ENCODE results near the gene GRAMD2B. TPM values are rescaled to one million over a fixed set of nuclear protein-coding genes. Genes with fewer than 3 reads are reported as not detected.
A peak's percentile ranks its signal among the peaks of the same experiment; 100 is the strongest.

The GRAMD2B gene
- total RNA-seq, 1 donor, result 23.5 TPM

DNA sequence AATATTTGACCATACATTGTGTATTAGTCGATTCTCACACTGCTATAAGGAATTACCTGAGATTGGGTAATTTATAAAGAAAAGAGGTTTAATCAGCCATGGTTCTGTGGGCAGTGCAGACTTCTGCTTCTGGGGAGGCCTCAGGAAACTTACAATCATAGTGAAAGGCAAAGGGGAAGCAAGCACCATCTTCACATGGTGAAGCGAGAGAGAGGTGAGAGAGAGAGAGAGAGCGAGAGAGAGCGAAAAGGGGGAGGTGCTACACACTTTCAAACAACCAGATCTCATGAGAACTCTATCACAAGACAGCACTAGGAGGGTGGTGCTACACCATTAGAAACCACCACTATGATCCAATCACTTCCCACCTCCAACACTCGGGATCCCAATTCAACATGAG, 4.1 kb upstream of the GRAMD2B start:
- no peak for DNase-seq (ENCODE audit: low read depth)
- H3K4me3 ChIP-seq (ENCODE audit: low read depth, low read length), result no peak overlapping the region
- TF ChIP-seq, protein P1, sequence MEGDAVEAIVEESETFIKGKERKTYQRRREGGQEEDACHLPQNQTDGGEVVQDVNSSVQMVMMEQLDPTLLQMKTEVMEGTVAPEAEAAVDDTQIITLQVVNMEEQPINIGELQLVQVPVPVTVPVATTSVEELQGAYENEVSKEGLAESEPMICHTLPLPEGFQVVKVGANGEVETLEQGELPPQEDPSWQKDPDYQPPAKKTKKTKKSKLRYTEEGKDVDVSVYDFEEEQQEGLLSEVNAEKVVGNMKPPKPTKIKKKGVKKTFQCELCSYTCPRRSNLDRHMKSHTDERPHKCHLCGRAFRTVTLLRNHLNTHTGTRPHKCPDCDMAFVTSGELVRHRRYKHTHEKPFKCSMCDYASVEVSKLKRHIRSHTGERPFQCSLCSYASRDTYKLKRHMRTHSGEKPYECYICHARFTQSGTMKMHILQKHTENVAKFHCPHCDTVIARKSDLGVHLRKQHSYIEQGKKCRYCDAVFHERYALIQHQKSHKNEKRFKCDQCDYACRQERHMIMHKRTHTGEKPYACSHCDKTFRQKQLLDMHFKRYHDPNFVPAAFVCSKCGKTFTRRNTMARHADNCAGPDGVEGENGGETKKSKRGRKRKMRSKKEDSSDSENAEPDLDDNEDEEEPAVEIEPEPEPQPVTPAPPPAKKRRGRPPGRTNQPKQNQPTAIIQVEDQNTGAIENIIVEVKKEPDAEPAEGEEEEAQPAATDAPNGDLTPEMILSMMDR (IDR thresholded peaks at IDR 0.05; ENCODE audit: insufficient read depth, low read length), result no peak

DNA sequence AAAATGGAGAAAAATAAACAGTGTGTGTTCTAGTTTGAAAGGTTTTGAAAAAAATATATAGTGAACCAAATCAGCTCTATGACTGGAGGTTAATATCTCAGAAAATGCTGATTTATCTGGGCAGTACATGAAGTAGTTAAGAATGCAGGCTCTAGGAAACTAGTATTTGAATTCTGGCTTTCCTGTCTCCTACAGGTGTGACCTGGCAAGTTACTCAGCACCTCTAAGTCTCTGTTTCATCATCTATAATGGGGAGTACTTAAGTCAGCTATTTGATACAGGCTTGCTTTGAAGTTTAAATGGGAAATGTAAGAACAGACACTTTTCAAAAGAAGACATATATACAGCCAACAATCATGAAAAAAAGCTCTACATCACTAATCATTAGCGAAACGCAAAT, 5.2 kb downstream of the GRAMD2B start:
- TF ChIP-seq, protein P1 (IDR thresholded peaks at IDR 0.05; ENCODE audit: insufficient read depth, low read length), result no peak
- H3K4me3 ChIP-seq (ENCODE audit: low read depth, low read length), result no peak overlapping the region
- DNase-seq (ENCODE audit: low read depth), result no peak

DNA sequence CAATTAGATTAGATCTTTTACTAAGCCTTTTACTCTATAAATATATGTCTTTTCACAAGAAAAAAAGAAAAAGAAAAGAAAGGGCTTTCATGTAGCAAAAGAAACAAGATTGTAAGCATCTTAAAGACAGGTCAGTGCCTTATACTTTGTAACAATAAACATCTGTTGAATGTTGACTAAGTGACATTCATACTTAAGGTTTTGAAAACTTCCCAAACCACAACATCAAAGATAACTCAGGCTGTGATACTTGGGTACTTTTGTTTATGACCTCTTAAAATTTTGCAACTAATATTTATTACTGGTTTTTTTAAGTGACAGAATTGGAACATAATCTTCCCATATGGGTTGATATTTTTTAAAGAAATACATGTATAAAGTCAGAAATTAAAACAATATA, 7.4 kb downstream of the GRAMD2B start:
- no peak overlapping the region for H3K4me3 ChIP-seq (ENCODE audit: low read depth, low read length)
- peak; percentile 45 for DNase-seq (ENCODE audit: low read depth)
- TF ChIP-seq, protein P1 (IDR thresholded peaks at IDR 0.05; ENCODE audit: insufficient read depth, low read length), result no peak

DNA sequence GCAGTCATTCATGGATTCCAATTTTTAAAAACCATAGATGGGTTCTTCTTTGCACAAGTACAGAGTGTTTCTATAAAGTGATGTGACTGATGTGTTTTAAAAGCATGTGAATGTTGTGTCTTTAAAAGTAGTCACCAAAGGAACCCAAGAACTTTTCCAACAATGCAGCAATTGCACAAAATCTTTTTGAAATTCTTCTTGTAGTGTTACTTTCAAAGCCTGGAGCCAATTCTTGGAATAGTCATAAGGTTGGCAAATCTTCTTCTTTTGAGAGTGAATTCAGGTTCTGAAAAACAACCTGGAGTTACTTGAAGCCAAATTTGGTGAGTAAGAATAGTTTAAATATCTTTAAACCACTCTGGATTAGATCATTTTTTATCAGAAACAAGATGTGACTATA, 10.5 kb downstream of the GRAMD2B start:
- H3K4me3 ChIP-seq (ENCODE audit: low read depth, low read length), result no peak overlapping the region
- TF ChIP-seq, protein P1 (IDR thresholded peaks at IDR 0.05; ENCODE audit: insufficient read depth, low read length), result no peak
- peak; percentile 93 for DNase-seq (ENCODE audit: low read depth)

DNA sequence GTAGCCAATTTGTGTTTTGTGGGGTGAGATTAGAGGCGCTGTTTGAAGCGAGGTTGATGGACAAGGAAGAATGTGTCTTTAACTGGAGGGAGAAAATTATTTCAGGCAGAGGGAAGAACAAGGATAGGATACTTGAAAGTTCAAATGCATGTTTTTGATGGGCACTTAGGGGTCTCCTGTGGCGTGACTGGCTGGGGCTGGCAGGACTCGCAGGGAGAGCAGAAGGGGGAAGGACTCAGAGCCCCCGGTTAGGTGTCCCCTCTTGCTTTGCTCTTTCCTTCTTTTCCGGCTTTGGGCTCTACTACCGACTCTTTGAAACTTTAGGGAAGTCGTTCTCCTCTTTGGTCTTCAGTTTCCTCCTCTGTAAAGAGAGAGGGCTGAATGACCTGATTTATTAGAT, 12.1 kb downstream of the GRAMD2B start:
- H3K4me3 ChIP-seq (ENCODE audit: low read depth, low read length), result no peak overlapping the region
- TF ChIP-seq, protein P1 (IDR thresholded peaks at IDR 0.05; ENCODE audit: insufficient read depth, low read length), result no peak
- no peak for DNase-seq (ENCODE audit: low read depth)

DNA sequence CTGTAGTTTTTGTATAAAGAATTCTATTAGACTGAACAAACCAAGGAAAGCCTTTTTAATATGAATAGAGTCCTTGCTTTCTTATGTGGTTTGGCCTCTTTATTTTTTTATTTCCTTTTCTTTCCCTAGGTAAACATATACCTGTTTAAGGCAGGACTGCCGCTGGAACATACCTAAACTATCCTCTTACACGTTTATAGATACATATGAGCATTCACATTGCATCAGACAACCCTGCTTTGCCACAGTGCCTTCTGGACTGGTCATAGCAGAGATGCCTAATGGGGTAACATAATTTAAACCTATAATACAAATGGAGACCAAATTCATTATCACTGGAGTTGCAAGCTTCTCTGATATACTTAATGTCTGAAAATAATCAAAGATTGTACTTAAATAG, 12.5 kb downstream of the GRAMD2B start:
- TF ChIP-seq, protein P1 (IDR thresholded peaks at IDR 0.05; ENCODE audit: insufficient read depth, low read length), result no peak
- no peak overlapping the region for H3K4me3 ChIP-seq (ENCODE audit: low read depth, low read length)
- DNase-seq (ENCODE audit: low read depth), result no peak

DNA sequence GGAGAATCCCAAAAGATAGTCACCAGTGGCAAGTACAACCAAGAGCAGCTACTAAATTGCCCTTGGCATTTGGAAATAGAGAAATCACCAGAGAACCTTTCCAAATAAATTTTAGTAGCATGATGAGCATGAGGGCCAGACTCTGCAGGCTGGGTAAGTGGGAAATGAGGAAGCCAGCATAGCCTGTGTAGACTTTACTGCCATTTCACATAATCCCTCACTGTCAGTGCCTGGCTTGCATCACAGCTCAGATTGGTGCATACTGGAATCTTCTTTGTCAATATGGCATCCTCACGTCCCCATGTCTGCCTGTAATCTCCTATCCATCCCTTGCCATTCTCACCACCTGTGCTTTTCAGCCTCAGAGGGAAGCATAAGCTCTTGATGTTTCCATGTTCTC, 14.5 kb downstream of the GRAMD2B start:
- DNase-seq (ENCODE audit: low read depth), result no peak
- H3K4me3 ChIP-seq (ENCODE audit: low read depth, low read length), result no peak overlapping the region
- TF ChIP-seq, protein P1 (IDR thresholded peaks at IDR 0.05; ENCODE audit: insufficient read depth, low read length), result no peak

Measured in fibroblast of the aortic adventitia (primary cell).